Skin epidermis (tissue), 12 donors: Measurements from ENCODE around the gene VSIG8.

Experiments
- H3K27ac ChIP-seq, 21 experiments: fragments of 200-600 bp; sonication (generic) in 11 of 21; one replicate each; pipeline ENCODE4 v1.5.0; 2020; ENCODE audit warnings: mild to moderate bottlenecking in 3 of 21, inconsistent platforms in 2 of 21, moderate library complexity in 2 of 21
- H3K4me3 ChIP-seq, 7 experiments: fragments of 200-600 bp; sonication (generic) in 2 of 7; one replicate each; pipeline ENCODE4 v1.5.0; 2020; ENCODE audit warnings: inconsistent platforms in 2 of 7, mild to moderate bottlenecking in 2 of 7, moderate library complexity in 1 of 7

VSIG8 gene

GRCh38 chr1:159889821-159890252 lies 27.4 kb upstream of the VSIG8 start:
- H3K27ac ChIP-seq: peak overlapping the region in 19 of 21 experiments; percentile 2 to 79 (median 54)
- no peak overlapping the region for H3K4me3 ChIP-seq

DNA sequence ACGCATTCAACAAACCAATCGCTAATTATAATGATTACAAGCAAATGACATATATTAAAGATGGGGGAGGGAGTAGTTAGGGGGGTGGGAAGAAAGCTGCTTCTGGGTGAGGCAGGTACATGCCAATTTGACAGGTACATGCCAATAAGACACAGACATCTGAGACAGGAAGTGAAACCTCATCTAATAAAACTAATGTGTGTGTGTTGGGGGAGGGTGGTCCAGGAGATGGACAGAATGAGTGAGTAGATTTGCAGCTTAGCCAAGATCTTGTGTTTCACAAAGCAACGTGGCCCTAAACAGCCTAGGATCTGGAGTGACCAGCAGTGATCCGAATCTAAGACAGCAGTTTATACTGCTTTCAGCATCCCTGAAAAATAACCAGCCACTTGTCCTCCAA lies 26.7 kb upstream of the VSIG8 start:
- Histone ChIP-seq H3K4me3 (no peak overlapping the region), H3K27ac (peak overlapping the region in 18 of 21 experiments; percentile 0 to 79 (median 56))

- Histone ChIP-seq H3K4me3 (no peak overlapping the region), H3K27ac (no peak overlapping the region)
Measured at GRCh38 chr1:159884296-159884695, 21.8 kb upstream of the VSIG8 start.

DNA sequence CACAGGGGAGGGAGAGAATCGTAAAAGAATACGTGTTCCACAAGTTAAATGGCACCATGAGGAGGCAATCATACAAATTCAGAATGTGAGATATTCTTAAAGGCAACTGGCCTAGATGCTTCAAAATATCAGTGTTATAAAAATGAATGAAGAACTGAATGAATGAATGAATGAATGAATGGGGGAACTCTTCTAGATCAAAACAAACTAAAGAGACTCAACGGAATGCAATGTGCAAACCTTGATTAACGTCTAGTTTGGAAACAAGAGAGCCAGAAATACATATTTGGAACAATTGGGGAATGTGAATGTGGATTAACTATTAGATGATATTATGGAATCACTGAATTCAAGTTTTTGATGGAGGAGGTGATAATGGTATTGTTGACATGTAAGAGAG lies 20.7 kb upstream of the VSIG8 start:
- no peak overlapping the region for H3K4me3 ChIP-seq
- peak overlapping the region in 1 of 21 experiments; percentile 46 for H3K27ac ChIP-seq

GRCh38 chr1:159882527-159882862 lies 20.0 kb upstream of the VSIG8 start:
- peak overlapping the region in 12 of 21 experiments; percentile 22 to 75 (median 58) for H3K27ac ChIP-seq
- H3K4me3 ChIP-seq: no peak overlapping the region

GRCh38 chr1:159881622-159882526 lies 19.4 kb upstream of the VSIG8 start:
- H3K27ac ChIP-seq: peak overlapping the region in 13 of 21 experiments; percentile 22 to 75 (median 58)

GRCh38 chr1:159880430-159880829 lies 18.0 kb upstream of the VSIG8 start:
- Histone ChIP-seq H3K4me3 (no peak overlapping the region), H3K27ac (peak overlapping the region in 4 of 21 experiments; percentile 5 to 60 (median 21))

More at GRCh38 chr1:159881622-159882526, 19.4 kb upstream of the VSIG8 start:
- no peak overlapping the region for H3K4me3 ChIP-seq

- no peak overlapping the region for H3K4me3 ChIP-seq
- peak overlapping the region in 4 of 21 experiments; percentile 5 to 60 (median 21) for H3K27ac ChIP-seq
Measured at GRCh38 chr1:159879977-159880376, 17.5 kb upstream of the VSIG8 start.

DNA sequence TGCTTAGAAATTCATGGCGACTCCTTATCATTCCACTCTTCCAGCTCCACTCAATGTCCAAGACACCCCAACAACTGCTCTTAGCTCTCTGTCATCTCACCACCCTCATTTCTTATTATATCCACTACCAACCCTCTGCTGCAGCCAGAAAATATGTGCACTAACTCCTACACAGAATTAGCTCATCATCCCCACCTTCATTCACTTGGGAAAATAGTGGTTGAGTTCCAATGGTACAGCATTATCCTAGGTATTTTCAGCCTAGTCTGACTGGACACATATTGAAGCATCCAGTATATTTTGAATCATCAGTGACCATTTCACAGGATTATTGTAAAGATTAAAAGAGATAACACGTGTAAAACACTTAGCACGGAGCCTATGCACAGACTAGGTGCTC lies 16.7 kb upstream of the VSIG8 start:
- no peak overlapping the region for H3K27ac ChIP-seq
- no peak overlapping the region for H3K4me3 ChIP-seq

GRCh38 chr1:159877695-159878444 lies 15.4 kb upstream of the VSIG8 start:
- Histone ChIP-seq H3K27ac (no peak overlapping the region), H3K4me3 (no peak overlapping the region)

GRCh38 chr1:159873530-159874143 lies 11.2 kb upstream of the VSIG8 start:
- Histone ChIP-seq H3K27ac (peak overlapping the region in 8 of 21 experiments; percentile 15 to 86 (median 60)), H3K4me3 (no peak overlapping the region)

- H3K27ac ChIP-seq: peak overlapping the region in 12 of 21 experiments; percentile 8 to 86 (median 54)
- H3K4me3 ChIP-seq: no peak overlapping the region
Measured at GRCh38 chr1:159872891-159873290, 10.4 kb upstream of the VSIG8 start.

DNA sequence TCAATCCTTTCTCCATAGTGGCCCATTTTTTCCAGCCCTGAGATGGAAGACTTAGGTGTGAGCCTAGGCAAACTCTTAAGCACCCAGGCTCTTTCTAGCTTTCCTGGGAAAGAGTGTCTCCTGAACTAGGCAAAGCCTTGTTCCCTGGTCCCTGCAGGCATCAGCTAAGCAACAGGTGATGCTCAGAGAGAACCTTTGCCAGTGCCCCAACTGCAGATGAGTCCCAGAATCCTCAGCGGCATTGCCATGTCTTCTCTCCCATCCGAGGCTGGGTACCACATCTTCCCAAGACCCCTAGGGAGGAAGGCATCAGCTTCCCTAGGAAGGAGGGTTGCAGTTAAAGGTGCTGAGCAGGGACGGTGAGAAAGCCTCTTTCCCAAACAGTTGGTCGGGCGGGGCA lies 8.2 kb upstream of the VSIG8 start:
- Histone ChIP-seq H3K4me3 (no peak overlapping the region), H3K27ac (peak overlapping the region in 3 of 21 experiments; percentile 58 to 86 (median 70))

GRCh38 chr1:159869607-159870006 lies 7.2 kb upstream of the VSIG8 start:
- peak overlapping the region in 9 of 21 experiments; percentile 11 to 74 (median 35) for H3K27ac ChIP-seq

GRCh38 chr1:159869173-159869572 lies 6.7 kb upstream of the VSIG8 start:
- Histone ChIP-seq H3K27ac (peak overlapping the region in 11 of 21 experiments; percentile 6 to 74 (median 35)), H3K4me3 (no peak overlapping the region)

More at GRCh38 chr1:159869607-159870006, 7.2 kb upstream of the VSIG8 start:
- no peak overlapping the region for H3K4me3 ChIP-seq

- peak overlapping the region in 13 of 21 experiments; percentile 6 to 74 (median 35) for H3K27ac ChIP-seq
- no peak overlapping the region for H3K4me3 ChIP-seq
Measured at GRCh38 chr1:159868766-159869165, 6.3 kb upstream of the VSIG8 start.

DNA sequence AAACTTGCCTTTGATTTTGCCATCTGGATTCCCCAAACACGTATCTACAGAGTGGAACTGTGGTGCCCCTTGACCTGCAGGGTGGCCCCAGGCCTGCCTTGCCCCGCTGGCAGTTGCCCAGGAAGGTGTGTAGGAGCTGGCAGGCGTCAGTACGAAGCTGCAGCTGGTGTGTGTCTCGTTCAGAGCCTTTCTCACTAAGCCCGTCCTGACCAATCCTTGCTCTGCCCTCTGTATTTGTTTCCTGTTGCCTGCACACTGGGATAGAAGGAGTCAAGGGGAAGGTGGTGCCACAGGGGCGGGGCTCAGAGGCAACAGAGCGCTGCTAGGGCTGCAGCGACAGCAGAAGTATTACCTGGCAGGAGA lies 5.2 kb upstream of the VSIG8 start:
- peak overlapping the region in 13 of 21 experiments; percentile 20 to 74 (median 43) for H3K27ac ChIP-seq
- H3K4me3 ChIP-seq: no peak overlapping the region

GRCh38 chr1:159866905-159867663 lies 4.6 kb upstream of the VSIG8 start:
- no peak overlapping the region for H3K4me3 ChIP-seq
- H3K27ac ChIP-seq: peak overlapping the region in 14 of 21 experiments; percentile 20 to 74 (median 46)

- Histone ChIP-seq H3K4me3 (no peak overlapping the region), H3K27ac (peak overlapping the region in 5 of 21 experiments; percentile 5 to 65 (median 50))
Measured at GRCh38 chr1:159866066-159866465, 3.6 kb upstream of the VSIG8 start.
